Stomach (tissue), 4 donors: ENCODE data around the gene BANP.
"Not testable (repeated sequence)": the region's sequence is repeated elsewhere in the genome, so short reads cannot be mapped to it uniquely, and the experiment has no call there.

Experiments used
- EP300 ChIP-seq: sonication (generic); formaldehyde crosslinking; IDR thresholded peaks from one replicate; pipeline ENCODE4 v1.6.1; 2017; ENCODE audit warnings: antibody characterized with exemption
- POLR2A ChIP-seq, 4 donors: fragments of 450-650 bp; IDR thresholded peaks; one replicate each; pipeline ENCODE4 v1.6.1; 2016; ENCODE audit warnings: antibody characterized with exemption in 4 of 4, control low read depth in 2 of 4, mild to moderate bottlenecking in 1 of 4, moderate library complexity in 1 of 4
- POLR2AphosphoS5 ChIP-seq, 3 donors: sonication (generic); formaldehyde crosslinking; IDR thresholded peaks; one replicate each; pipeline ENCODE4 v1.6.1; 2016; ENCODE audit warnings: antibody characterized with exemption in 3 of 3
- TF ChIP-seq, protein P1 (sequence below), 7 experiments: fragments of 450-650 bp in 4 of 7; fragments of 200-600 bp in 3 of 7; sonication (generic) in 3 of 7; IDR thresholded peaks; one replicate each; pipeline ENCODE4 v1.5.1; 2016 to 2019; ENCODE audit warnings: antibody characterized with exemption in 7 of 7, control low read depth in 2 of 7, mild to moderate bottlenecking in 1 of 7

DNA sequence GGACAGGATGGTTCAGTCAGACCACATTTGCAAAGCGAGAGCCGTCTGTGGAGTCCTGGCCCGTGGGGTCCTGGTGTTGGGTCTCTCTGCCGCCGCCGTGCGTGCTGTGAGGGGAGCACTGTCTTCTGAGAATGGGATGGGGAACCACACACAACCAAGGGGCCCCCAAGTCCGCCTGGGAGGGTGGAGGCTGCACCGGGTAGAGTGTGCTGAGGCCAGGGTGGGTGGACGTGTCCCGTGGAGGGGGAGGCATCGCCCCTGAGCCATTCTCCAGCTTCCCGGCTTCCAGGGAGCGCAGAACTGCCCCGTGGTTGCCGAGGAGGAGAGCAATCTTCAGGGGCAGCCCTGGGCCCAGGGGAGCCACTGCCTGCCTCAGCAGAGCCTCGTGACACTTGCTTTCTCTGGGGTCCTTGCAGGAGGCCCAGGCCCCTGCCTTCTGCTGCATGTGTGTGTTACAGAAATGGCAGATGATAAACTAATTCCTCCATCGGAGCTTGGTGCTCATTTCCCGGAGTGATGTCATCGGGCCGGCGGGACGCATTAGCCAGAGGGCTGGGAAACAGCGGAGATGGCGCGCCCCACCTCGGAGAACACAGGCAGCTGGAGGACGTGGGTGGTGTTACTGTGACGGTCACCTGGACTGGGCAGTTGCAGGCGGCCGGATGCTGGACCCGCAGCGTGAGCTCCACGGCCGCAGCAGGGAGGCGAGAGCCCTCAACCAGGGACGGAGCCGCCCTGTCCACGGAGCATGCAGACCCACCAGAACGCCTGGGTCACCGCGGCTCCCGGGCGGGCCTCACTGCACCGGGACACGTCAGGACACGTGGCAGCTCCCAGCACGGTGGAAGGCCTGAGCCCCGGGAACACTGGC lies 168.9 kb downstream of the BANP start:
- TF ChIP-seq, protein P1, sequence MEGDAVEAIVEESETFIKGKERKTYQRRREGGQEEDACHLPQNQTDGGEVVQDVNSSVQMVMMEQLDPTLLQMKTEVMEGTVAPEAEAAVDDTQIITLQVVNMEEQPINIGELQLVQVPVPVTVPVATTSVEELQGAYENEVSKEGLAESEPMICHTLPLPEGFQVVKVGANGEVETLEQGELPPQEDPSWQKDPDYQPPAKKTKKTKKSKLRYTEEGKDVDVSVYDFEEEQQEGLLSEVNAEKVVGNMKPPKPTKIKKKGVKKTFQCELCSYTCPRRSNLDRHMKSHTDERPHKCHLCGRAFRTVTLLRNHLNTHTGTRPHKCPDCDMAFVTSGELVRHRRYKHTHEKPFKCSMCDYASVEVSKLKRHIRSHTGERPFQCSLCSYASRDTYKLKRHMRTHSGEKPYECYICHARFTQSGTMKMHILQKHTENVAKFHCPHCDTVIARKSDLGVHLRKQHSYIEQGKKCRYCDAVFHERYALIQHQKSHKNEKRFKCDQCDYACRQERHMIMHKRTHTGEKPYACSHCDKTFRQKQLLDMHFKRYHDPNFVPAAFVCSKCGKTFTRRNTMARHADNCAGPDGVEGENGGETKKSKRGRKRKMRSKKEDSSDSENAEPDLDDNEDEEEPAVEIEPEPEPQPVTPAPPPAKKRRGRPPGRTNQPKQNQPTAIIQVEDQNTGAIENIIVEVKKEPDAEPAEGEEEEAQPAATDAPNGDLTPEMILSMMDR (IDR thresholded peaks at IDR 0.05), result not testable (repeated sequence)
- TF ChIP-seq EP300; POLR2AphosphoS5 (IDR thresholded peaks at IDR 0.05); POLR2A (IDR thresholded peaks at IDR 0.05): not testable (repeated sequence)
